ENCODE measurements around the gene C20orf173. TPM values are rescaled to one million over a fixed set of nuclear protein-coding genes. Genes with fewer than 3 reads are reported as not detected.

Gene C20orf173
- total RNA-seq, 1 donor from 2014 or later: not detected

- H3K9me3 Mint-ChIP-seq (ENCODE audit: unreplicated experiment): no peaks in the 10 kb centered on the region
Measured at GRCh38 chr20:35506872-35507638, 22.4 kb downstream of the C20orf173 start.

DNA sequence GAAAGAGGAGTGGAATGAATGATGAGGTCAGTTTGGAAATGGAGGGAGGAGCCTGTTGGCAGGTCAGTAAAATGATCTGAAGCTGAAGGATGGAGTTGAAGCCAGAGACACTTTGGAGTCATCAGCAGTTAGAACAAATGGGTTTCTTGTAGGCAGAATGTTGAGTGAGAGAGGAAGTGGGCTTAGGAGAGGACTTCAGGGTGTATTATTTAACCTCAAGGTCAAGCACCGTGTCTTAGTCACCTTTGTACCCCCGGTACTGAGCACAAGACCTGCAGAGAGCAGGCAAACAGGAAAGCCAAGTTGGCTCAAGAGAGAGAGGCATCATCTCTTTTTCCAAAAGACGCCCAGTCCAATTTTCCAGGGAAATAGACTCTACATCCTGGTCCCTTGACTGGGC, 23.3 kb downstream of the C20orf173 start:
- Mint-ChIP-seq H3K27ac (ENCODE audit: unreplicated experiment) (no peak overlapping the region), H3K4me3 (ENCODE audit: unreplicated experiment) (no peak overlapping the region), H3K4me1 (ENCODE audit: low read depth, unreplicated experiment) (peaks cover 20% of the 10 kb centered on the region), H3K27me3 (ENCODE audit: low read depth, unreplicated experiment) (no peaks in the 10 kb centered on the region), H3K9me3 (ENCODE audit: unreplicated experiment) (no peaks in the 10 kb centered on the region), H3K36me3 (ENCODE audit: low read depth, unreplicated experiment) (peaks cover 49% of the 10 kb centered on the region)
- Histone ChIP-seq H3K27me3 (ENCODE audit: insufficient read depth, low read length) (no peaks in the 10 kb centered on the region), H3K27ac (ENCODE audit: low read depth, low read length) (no peak overlapping the region), H3K36me3 (ENCODE audit: insufficient read depth, low read length) (peaks cover 53% of the 10 kb centered on the region), H3K4me3 (ENCODE audit: insufficient read depth, low read depth, low read length) (no peak overlapping the region), H3K4me2 (ENCODE audit: low read length) (no peak overlapping the region), H4K20me1 (ENCODE audit: insufficient read depth, low read length) (peaks cover 64% of the 10 kb centered on the region), H3K9me3 (ENCODE audit: insufficient read depth, low read depth, low read length) (no peaks in the 10 kb centered on the region), H3K4me1 (ENCODE audit: insufficient read depth, low read length) (peaks cover 14% of the 10 kb centered on the region), H2AFZ (ENCODE audit: low read depth, low read length) (no peak overlapping the region), H3K79me2 (ENCODE audit: insufficient read depth, low read length) (no peaks in the 10 kb centered on the region), H3K9ac (ENCODE audit: low read length) (no peak overlapping the region)
- TF ChIP-seq CTCF (IDR thresholded peaks at IDR 0.05; ENCODE audit: insufficient read depth, low read depth, low read length) (no peak), EZH2 (IDR thresholded peaks at IDR 0.05; ENCODE audit: insufficient read depth, low read length) (no peak)
- DNase-seq (ENCODE audit: low read depth) (no peak), FAIRE-seq (no peak)

More at GRCh38 chr20:35506872-35507638, 22.4 kb downstream of the C20orf173 start:
- H3K27me3 ChIP-seq (ENCODE audit: insufficient read depth, low read length): no peaks in the 10 kb centered on the region
- H3K79me2 ChIP-seq (ENCODE audit: insufficient read depth, low read length): no peaks in the 10 kb centered on the region
- peak overlapping the region; percentile 34 for H3K27ac ChIP-seq (ENCODE audit: low read depth, low read length)
- no peak overlapping the region for H2AFZ ChIP-seq (ENCODE audit: low read depth, low read length)
- H3K36me3 ChIP-seq (ENCODE audit: insufficient read depth, low read length): peaks cover 46% of the 10 kb centered on the region
- peaks cover 71% of the 10 kb centered on the region for H4K20me1 ChIP-seq (ENCODE audit: insufficient read depth, low read length)
- no peaks in the 10 kb centered on the region for H3K9me3 ChIP-seq (ENCODE audit: insufficient read depth, low read depth, low read length)
- TF ChIP-seq CTCF (IDR thresholded peaks at IDR 0.05; ENCODE audit: insufficient read depth, low read depth, low read length): no peak
- no peak for TF ChIP-seq EZH2 (IDR thresholded peaks at IDR 0.05; ENCODE audit: insufficient read depth, low read length)
- H3K4me3 ChIP-seq (ENCODE audit: insufficient read depth, low read depth, low read length): no peak overlapping the region
- Mint-ChIP-seq H3K27me3 (ENCODE audit: low read depth, unreplicated experiment) (no peaks in the 10 kb centered on the region), H3K4me1 (ENCODE audit: low read depth, unreplicated experiment) (peaks cover 20% of the 10 kb centered on the region), H3K36me3 (ENCODE audit: low read depth, unreplicated experiment) (peaks cover 52% of the 10 kb centered on the region), H3K27ac (ENCODE audit: unreplicated experiment) (peak overlapping the region; percentile 71), H3K4me3 (ENCODE audit: unreplicated experiment) (no peak overlapping the region)
- H3K4me1 ChIP-seq (ENCODE audit: insufficient read depth, low read length): peaks cover 14% of the 10 kb centered on the region
- no peak overlapping the region for H3K9ac ChIP-seq (ENCODE audit: low read length)
- FAIRE-seq (no peak), DNase-seq (ENCODE audit: low read depth) (no peak)
- peak overlapping the region; percentile 35 for H3K4me2 ChIP-seq (ENCODE audit: low read length)

DNA sequence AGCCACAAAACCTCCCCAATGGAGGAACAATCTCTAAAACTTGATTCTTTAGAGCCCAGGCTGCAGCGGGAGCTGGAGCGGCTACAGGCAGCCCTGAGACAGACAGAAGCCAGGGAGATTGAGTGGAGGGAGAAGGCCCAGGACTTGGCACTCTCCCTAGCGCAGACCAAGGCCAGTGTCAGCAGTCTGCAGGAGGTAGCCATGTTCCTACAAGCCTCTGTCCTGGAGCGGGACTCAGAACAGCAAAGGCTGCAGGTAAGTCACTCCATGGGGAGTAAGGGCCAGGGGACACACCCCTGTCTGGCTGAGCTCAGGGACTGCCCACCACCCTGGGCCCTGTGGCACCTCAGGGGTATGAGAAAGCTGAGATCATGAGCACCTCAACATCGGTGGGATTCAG, 24.7 kb downstream of the C20orf173 start:
- no peaks in the 10 kb centered on the region for H3K27me3 Mint-ChIP-seq (ENCODE audit: low read depth, unreplicated experiment)
- H3K9ac ChIP-seq (ENCODE audit: low read length): no peak overlapping the region
- H3K27ac ChIP-seq (ENCODE audit: low read depth, low read length): no peak overlapping the region
- TF ChIP-seq CTCF (IDR thresholded peaks at IDR 0.05; ENCODE audit: insufficient read depth, low read depth, low read length) (no peak), EZH2 (IDR thresholded peaks at IDR 0.05; ENCODE audit: insufficient read depth, low read length) (no peak)
- FAIRE-seq (no peak), DNase-seq (ENCODE audit: low read depth) (no peak)
- H3K9me3 Mint-ChIP-seq (ENCODE audit: unreplicated experiment): no peaks in the 10 kb centered on the region
- peaks cover 20% of the 10 kb centered on the region for H3K4me1 Mint-ChIP-seq (ENCODE audit: low read depth, unreplicated experiment)
- peaks cover 14% of the 10 kb centered on the region for H3K4me1 ChIP-seq (ENCODE audit: insufficient read depth, low read length)
- H3K27ac Mint-ChIP-seq (ENCODE audit: unreplicated experiment): no peak overlapping the region
- no peak overlapping the region for H3K4me3 ChIP-seq (ENCODE audit: insufficient read depth, low read depth, low read length)
- H3K79me2 ChIP-seq (ENCODE audit: insufficient read depth, low read length): no peaks in the 10 kb centered on the region
- no peaks in the 10 kb centered on the region for H3K9me3 ChIP-seq (ENCODE audit: insufficient read depth, low read depth, low read length)
- H4K20me1 ChIP-seq (ENCODE audit: insufficient read depth, low read length): peaks cover 62% of the 10 kb centered on the region
- peaks cover 54% of the 10 kb centered on the region for H3K36me3 ChIP-seq (ENCODE audit: insufficient read depth, low read length)
- no peaks in the 10 kb centered on the region for H3K27me3 ChIP-seq (ENCODE audit: insufficient read depth, low read length)
- H3K36me3 Mint-ChIP-seq (ENCODE audit: low read depth, unreplicated experiment): peaks cover 48% of the 10 kb centered on the region
- no peak overlapping the region for H3K4me2 ChIP-seq (ENCODE audit: low read length)
- H2AFZ ChIP-seq (ENCODE audit: low read depth, low read length): no peak overlapping the region
- H3K4me3 Mint-ChIP-seq (ENCODE audit: unreplicated experiment): no peak overlapping the region

Measured in astrocyte (in vitro differentiated cells and primary cell).